GM18511 (cell line): ENCODE measurements around the gene EMX2.

Experiments
- ATAC-seq: cut with Tn5 transposase; IDR thresholded peaks from one replicate; pipeline ENCODE4 v1.9.1; 2021; ENCODE audit warnings: mild to moderate bottlenecking, moderate library complexity; ENCODE audit not compliant: unreplicated experiment

EMX2 gene

DNA sequence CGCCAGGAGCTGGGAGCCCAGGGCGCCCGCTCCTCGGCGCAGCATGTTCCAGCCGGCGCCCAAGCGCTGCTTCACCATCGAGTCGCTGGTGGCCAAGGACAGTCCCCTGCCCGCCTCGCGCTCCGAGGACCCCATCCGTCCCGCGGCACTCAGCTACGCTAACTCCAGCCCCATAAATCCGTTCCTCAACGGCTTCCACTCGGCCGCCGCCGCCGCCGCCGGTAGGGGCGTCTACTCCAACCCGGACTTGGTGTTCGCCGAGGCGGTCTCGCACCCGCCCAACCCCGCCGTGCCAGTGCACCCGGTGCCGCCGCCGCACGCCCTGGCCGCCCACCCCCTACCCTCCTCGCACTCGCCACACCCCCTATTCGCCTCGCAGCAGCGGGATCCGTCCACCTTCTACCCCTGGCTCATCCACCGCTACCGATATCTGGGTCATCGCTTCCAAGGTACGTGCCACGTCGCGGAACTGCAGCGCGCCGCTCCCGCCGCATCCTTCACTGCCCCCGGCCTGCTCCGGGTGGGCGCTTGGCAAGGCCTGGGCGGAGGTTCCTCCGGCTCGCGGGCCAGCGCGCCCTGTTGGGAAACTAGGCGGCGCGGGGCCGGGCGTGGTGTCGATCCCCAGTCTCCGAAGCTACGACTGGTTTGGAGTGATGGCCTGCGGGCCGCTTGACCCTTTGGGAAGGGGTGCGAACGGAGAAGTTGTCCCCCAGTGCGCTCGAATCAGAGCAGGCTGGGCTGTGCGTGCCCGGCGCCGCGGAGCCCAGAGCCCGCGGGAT lies 868 bp downstream of the EMX2 start:
- no peak for ATAC-seq

DNA sequence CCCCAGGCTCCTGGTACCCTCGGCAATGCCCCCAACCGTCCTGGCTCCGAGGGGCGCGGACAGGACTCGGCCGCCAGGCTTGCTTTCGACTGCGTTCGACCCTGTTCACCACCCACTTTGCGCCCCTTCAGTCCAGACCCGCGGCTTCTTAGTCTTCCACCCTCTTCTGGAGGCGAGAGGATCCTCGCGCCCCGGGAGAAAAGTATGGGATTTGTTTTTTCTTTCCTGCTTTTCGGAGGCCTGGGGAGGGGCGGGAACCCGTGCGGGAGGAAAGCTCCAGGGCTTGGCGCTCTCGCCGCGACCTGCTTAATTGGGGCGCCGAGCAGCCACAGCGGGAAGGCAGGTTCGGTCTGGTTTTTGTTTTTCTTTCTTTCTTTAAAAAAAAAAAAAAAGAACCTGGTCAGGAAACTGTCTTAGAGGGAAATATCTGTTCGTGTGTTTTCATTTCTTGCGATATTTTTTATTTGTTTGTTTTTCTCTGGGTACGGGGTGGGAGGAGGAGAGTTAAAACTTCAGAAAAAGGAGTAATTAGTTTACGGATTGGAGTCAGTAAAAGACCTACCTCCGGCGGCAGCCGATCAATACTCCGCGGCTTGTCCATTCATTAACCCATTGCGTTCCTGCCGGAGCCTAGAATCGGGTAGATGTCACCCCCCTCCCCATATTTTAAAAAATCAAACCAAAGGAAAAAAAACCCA lies 1.6 kb downstream of the EMX2 start:
- ATAC-seq: no peak

DNA sequence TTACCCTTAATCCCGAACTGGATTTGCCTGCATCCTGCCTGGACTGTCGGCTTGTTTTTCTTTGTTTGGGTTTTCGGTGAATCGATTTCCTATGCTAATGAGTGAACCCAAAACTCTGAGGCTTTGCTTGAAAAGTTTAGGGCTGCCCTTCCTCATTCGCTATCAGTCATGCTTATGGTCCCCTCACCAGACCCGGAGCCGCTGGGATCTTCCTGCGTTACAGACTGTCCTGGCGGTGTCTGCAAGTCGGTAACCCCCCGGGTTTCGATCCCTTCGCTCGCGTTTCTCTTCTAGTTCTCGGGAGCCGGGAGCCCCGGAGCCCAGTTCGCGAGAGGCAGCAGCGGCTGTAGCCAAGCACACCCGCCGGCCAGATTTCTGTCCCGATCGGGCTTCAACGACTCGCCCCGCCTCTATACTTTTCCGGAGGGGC lies 2.2 kb downstream of the EMX2 start:
- no peak for ATAC-seq

DNA sequence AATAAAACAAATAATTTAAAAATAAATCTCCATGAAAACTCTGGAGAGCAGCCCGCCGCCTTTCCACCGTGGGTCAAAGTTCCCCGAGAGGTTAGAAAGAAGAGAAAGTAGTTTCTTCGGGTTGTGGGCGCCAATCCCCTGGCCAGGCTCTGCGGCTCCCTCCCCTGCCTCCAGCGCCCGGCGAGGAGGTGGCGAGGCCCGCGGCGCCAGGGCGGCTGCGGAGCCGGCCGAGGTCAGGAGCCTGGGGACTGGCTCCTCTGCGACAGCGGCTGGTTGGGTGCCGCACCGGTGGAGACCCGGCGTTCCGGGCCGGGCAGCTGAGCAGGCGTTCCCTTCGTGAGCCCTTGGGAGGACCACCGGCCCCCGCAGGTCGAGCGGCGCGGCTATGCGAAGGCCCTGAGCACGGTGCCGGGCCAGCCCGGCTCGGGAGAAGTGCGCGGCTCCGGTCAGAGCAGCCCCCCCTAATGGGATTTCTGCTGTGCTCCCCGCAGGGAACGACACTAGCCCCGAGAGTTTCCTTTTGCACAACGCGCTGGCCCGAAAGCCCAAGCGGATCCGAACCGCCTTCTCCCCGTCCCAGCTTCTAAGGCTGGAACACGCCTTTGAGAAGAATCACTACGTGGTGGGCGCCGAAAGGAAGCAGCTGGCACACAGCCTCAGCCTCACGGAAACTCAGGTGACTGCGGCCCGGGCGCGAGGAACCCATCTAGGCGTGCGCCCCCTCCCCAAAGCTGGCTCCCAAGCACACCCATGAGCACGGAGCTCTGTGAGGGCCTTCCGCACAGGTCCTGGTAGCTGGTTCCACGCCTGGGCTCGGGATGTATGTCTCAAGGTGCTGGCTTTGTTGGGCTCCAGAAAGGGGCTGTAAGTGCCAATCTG lies 2.8 kb downstream of the EMX2 start:
- ATAC-seq: no peak

DNA sequence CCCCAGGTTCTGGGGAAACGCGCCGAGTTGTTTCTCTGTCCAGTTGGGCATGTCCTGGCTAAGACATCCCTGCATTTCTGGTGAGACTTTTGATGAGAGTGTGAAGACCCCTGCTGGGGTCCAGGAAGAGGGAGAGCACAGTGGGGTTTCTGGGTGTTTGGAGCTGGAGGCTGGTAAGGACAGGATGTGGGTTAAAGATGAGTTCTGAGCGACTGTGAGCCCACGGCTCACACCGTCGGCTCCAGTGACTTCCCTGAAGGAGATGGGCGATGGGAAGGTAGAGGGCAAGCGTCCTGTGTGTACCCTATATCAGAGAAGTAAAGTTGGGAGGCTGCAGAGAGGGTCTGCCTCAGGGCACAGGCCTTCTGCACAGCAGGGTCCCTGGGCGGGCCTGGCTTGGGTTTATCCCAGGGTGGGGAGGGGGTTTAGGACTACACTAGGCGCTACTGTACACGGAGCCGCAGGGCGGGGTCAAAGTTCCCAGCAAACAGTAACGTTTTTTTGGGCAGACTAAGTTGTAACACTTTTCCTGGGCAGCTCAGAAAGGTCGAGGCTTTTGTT lies 3.6 kb downstream of the EMX2 start:
- no peak for ATAC-seq

DNA sequence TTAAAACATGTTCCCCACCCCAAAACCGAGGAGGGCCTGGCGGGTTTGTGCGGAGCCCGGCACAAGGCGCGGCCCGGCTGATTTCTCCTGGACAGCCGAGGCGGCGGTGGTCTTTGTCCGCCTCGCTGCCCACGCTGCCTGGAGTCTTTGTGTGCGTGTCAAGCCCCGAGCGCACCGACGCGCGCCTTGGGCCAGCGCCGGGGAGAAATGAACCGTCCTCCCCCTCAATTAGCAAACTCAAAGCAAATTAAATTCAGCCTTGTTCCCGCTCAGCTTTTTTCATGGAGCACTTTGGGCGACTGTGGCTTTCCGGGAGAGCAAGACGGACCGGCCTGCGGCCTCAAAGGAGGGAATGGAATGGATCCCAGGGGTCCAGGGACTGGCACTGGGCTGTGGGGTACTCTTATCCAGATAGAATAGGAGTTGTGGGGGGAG lies 4.1 kb downstream of the EMX2 start:
- ATAC-seq: no peak

DNA sequence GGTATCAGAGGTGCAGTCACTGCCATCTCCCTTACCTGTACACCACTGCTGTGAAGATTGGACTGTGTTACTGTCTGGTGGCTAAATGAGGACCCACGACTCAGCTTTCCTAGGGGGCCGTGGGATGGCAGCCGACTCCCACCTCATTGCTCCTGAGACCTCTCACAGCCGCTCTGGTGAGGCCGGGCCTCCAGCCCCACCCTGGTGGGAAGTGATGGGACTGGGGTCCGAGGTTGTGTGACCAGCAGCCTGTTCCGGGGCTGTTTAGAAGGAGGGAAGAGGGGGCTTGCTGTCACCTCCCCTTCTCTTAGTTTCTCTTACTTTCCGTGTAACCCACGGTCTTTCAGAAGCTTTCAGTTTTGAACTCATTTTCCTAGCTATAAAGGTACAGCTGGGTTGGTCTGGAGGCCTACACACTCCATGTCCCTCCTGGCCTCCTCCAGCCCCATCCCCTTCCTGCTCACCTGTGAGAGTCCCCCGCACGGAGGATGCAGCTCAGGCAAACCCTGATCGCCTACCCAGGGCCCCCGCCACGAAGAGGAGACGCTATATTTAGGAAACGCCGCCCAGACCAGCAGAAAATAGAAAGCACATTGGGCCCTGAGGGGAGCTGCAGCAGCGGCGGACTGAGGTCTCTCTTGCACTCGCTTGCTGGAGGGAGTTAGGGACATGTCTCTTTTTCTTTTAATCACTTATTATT lies 4.6 kb downstream of the EMX2 start:
- no peak for ATAC-seq

DNA sequence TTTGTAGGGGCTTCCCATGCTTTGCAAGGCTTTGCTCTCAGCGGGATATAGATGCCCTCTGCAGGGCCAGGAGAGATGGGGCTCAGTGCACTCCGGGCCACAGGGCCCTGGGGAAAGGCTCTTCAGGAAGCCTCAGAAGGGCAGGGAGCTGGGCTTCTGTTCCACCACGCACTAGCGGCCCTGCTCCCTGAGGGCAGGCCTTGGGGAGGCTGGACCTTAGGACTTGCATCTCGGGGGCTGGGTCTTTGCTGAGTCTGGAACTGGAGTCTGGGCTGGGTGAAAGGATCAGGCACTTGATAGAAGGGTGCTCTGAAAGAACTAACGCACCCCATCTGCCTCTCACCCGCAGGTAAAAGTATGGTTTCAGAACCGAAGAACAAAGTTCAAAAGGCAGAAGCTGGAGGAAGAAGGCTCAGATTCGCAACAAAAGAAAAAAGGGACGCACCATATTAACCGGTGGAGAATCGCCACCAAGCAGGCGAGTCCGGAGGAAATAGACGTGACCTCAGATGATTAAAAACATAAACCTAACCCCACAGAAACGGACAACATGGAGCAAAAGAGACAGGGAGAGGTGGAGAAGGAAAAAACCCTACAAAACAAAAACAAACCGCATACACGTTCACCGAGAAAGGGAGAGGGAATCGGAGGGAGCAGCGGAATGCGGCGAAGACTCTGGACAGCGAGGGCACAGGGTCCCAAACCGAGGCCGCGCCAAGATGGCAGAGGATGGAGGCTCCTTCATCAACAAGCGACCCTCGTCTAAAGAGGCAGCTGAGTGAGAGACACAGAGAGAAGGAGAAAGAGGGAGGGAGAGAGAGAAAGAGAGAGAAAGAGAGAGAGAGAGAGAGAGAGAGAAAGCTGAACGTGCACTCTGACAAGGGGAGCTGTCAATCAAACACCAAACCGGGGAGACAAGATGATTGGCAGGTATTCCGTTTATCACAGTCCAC lies 5.4 kb downstream of the EMX2 start:
- no peak for ATAC-seq

DNA sequence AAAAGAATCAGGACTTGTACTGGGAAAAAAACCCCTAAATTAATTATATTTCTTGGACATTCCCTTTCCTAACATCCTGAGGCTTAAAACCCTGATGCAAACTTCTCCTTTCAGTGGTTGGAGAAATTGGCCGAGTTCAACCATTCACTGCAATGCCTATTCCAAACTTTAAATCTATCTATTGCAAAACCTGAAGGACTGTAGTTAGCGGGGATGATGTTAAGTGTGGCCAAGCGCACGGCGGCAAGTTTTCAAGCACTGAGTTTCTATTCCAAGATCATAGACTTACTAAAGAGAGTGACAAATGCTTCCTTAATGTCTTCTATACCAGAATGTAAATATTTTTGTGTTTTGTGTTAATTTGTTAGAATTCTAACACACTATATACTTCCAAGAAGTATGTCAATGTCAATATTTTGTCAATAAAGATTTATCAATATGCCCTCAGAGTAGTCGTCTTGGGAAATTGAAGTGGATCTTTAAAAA lies 6.6 kb downstream of the EMX2 start:
- no peak for ATAC-seq

DNA sequence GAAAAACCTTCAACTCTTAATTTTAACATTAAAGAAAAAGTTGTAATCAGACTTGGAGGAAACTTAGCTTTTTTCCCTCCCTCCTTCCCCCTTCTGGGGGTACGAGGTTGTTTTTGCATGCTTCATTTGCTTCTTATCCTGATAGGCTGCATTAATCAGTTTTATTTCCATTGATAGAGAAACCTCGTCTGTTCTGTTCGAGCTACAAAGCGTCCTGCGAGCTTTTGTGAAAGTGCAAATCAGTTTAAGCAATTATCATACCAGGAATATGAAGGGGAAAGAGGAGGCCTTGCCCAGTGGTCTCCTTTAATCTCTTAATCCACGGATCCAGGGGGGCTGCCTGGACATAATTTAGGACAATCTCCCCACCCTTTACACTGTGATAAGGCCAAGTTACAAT lies 7.5 kb downstream of the EMX2 start:
- ATAC-seq: no peak

DNA sequence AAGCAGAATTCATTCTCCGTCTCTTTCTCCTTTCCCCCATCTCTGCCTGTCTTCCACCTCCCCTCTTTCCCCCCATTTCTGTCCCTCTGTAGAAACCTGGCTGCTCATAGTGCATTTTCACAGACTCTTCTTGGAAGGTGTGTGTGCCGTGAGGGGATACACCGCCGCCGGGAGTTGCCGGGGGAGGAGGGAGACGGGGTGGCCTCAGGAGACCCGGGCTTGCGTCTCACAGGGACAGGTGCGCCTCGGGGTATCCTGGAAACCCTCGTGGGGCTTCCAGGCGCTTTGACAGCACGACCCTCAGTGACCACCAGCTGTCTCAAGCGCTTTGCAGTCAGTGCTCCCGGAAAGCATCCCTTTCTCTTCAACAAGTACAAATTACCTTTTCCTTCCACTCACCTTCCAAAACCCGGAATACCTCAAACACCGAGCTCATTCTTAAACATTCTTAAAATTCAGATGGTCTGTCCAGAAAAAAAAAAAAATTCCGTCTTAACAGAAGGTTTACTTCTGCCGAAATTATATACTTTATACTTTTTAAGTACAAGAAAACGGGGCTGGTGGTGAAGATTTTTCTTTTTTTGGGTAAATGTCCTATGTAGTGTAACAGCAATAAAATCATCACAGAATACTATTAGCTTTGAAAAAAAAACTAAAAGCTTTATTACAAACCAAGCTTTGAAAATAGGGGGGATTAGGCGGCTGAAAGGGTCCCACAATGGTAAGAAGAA lies 8.2 kb downstream of the EMX2 start:
- no peak for ATAC-seq

DNA sequence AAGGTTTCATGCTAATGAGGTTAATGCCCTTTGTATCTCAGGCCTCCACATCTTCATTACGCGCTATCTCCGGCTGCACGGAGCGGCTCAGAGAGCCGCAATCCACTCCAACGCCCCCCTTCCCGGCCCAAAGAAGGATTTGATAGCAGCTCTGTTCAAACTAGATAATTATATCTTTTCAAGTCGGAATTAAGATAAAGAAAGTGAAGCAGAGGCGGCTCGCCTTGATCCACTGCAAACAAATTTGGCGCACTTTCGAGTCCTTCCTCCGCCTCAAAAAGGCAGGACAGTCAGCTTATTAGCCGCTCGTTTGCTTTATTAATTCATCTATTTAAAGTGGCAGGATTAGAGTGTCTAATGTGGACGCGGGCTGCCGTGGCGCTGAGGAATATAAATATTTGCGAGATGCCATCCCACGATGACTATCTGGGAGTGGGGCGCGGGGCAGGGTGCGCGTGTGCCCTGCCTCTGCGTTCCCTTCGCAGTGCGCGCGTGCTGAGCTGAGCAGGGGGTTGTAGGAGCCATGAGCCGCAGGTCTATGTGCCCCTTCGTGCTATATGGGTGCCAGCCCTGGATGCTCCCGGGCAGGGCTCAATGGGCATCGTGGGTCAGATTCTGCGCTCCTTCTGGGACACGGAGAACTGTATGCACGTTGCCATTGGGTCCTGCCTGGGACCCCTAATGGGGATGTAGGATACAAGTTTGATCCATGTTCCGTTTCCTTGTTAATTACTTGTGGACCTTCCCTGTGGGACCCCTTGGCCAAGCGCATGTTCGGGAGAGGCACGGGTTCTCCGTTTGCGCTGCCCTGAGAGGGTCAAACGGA lies 9.0 kb downstream of the EMX2 start:
- no peak for ATAC-seq

DNA sequence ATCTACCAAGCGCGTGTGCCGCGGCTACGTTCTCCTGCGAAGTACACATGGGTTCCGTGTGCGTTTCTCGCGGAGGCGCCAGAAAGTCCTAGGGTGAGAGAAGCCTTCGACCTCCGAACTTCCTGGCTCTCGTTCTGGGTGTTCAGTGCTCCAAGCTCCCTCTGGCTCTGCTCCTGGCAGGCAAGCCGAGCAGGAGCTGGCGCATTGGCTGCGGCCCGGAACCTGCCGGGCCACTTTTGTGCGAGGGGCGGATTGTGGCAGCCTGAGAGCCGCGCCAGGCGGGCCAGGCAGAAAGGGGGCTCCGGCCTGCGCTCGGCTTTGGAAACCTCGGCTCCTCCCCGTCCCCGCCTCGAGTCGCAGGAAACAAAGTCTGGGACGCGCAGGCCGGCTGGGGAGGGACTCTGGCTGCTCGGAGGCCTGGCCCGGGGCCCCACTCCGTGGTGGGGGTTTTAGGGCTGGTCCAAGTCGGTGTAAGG lies 9.6 kb downstream of the EMX2 start:
- no peak for ATAC-seq

DNA sequence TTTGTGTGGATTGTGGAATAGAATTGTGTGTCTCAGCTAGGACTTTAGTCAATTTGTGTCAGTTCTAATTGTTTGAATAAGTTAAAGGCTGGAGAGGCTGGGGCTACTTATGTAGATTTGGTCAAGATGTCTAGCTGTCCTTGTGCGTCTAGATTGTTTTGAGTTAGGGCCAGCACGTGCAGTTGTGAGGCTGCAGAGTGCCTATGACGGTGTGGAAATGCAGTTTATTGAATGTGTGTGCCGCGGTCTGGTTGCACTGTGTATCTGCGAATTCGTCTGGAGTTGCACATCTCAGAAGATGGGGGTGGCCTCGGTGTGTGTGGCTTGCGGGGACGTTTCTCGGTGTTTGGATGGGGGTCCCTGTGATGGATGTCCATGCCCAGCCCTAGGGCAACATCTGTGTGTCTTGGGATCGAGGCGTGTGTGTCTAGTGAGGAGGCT lies 10.2 kb downstream of the EMX2 start:
- no peak for ATAC-seq

DNA sequence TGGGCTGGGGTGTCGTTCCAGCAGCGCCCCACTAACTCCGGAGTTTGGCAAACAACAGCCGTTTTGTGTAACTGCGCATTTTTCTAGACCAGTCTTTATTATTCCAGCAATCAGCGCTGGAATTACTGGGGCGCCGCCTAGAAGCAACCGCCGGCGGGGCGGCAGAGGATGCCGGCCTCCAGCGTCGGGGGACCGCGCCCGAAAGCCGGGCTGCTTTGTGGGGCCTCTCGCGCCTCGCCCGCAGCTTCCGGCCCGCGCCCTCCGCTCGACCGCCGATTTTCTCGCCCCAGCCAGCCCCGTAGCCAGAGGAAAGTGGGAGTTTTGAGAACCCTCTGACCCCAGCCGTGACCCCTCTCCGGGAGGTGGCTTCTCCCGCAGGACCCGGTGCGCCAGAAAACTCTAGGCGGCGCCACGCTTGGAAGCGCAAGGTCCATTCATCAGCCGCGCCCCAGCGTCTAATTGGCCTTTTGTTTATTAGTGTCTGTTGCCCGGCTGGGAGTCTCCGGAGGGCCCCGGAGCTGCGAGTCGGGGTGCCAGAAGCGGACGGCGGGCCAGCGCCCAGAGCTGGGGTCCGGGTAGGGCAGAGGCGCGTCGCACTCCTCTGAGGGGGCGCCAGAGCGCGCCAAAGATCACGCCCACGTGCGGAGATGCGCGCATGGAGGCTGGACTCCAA lies 10.7 kb downstream of the EMX2 start:
- ATAC-seq: no peak

DNA sequence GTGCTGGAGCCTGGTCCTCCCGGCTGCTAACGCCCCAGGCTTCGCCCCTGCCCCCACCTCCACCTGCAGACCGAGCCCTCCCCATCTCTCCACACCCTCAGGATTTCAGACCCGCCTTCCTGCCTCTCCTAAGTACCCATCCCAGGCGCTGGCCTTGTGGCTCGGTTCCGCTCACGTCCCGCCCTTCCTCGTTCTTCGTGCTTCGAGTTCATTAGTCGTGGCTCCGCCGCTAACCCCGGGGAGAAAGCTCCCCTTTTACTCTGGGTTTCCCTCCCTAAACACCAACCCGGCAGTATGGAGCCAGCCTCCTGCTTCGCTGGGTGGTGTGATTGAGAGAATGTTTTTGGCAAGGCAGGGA lies 11.2 kb downstream of the EMX2 start:
- no peak for ATAC-seq

DNA sequence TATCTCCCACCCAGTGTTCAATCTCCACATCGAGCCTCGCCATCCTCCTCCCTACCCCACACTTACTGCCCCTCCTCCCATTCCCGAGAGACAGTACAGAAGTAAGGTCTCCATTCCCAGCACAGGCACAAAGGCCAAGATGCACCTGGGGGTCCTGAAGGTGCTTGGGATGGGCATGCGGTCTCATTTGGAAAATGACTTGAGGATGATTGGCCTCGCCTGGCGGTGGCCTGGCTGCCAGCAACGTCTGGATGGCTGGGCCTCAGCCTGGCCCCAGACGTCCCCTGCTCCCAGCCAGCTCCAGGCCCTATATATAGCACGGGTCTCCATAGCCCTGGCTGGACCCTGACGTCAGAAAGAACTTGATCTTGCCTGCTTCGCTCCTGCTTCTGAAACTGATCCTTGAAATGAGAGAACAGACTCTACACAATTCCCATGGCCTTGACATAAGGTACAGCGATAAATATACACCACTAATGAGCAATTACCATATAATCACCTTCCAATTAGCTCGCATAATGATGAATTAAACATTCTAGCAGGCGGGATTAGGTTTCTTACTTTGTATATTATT lies 11.8 kb downstream of the EMX2 start:
- ATAC-seq: no peak
